CD4-positive, alpha-beta T cell treated with Interleukin-6 for 4 hours (primary cell): ENCODE results near the gene EXOC3L1.

Experiments used
- DNase-seq: peaks from one replicate; pipeline ENCODE4 v3.0.0-alpha.2; 2020; ENCODE audit warnings: mixed read lengths

The EXOC3L1 gene

GRCh38 chr16:67144943-67145342 is 45.0 kb downstream of the EXOC3L1 start:
- no peak for DNase-seq

- DNase-seq: no peak
Observed at GRCh38 chr16:67142342-67142741, 47.6 kb downstream of the EXOC3L1 start.

- no peak for DNase-seq
Observed at GRCh38 chr16:67141391-67141790, 48.5 kb downstream of the EXOC3L1 start.

GRCh38 chr16:67137605-67138004 is 52.3 kb downstream of the EXOC3L1 start:
- DNase-seq: no peak
